ENCODE results near the gene MS4A15.

DNA sequence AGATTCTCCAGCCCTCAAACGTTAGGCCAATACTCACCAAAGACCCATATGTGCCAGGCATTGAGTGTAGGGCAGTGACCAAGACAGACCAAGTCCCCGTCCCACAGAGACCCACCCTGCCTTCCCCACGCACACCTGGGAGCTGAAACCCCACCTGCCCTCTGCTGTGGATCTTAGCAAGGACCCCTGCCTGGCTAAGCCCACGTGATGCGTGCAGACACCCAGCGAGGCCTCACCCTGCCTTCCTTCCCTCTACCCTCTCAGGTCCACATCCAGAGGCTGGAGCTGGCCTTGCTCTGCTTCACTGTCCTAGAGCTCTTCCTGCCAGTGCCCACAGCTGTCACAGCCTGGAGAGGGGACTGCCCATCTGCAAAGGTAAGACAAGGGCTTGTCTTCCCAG is 38.6 kb downstream of the MS4A15 start:
- no peak for TF ChIP-seq CTCF (IDR thresholded peaks at IDR 0.05)
- no peak for TF ChIP-seq POLR2A (IDR thresholded peaks at IDR 0.05)
